Stimulated activated CD8-positive, alpha-beta memory T cell treated with anti-CD3 and anti-CD28 coated beads, Interleukin-4, amount 100 ng/mL, for 48 hours (primary cell): ENCODE measurements around the gene SRI.
"Not testable (repeated sequence)": the region's sequence is repeated elsewhere in the genome, so short reads cannot be mapped to it uniquely, and the experiment has no call there.

Experiments used
- DNase-seq: peaks from one replicate; pipeline ENCODE4 v3.0.0-alpha.2; 2020

SRI gene

GRCh38 chr7:88172842-88173241 lies 47.0 kb downstream of the SRI start:
- DNase-seq, result no peak

GRCh38 chr7:88169717-88170320 lies 50.0 kb downstream of the SRI start:
- DNase-seq, result no peak

- no peak for DNase-seq
Measured at GRCh38 chr7:88167721-88168120, 52.1 kb downstream of the SRI start.

GRCh38 chr7:88167223-88167622 lies 52.6 kb downstream of the SRI start:
- DNase-seq, result no peak

- no peak for DNase-seq
Measured at GRCh38 chr7:88165697-88166096, 54.1 kb downstream of the SRI start.

- not testable (repeated sequence) for DNase-seq
Measured at GRCh38 chr7:88159741-88160140, 60.1 kb downstream of the SRI start.

GRCh38 chr7:88156356-88156755 lies 63.5 kb downstream of the SRI start:
- no peak for DNase-seq

GRCh38 chr7:88155756-88156155 lies 64.1 kb downstream of the SRI start:
- DNase-seq, result no peak
